LNCAP (cell line): ENCODE measurements around the gene VWA5B1.

ENCODE experiments used
- CTCF ChIP-seq: fragments of 450-650 bp; IDR thresholded peaks from 2 replicates; pipeline ENCODE4 v1.5.1; 2017; ENCODE audit warnings: mild to moderate bottlenecking

The VWA5B1 gene

GRCh38 chr1:20342294-20343148 is 51.8 kb downstream of the VWA5B1 start:
- no peak for TF ChIP-seq CTCF

GRCh38 chr1:20343149-20343937 is 52.7 kb downstream of the VWA5B1 start:
- no peak for TF ChIP-seq CTCF

- no peak for TF ChIP-seq CTCF
These were observed 53.2 kb downstream of the VWA5B1 start for GRCh38 chr1:20343938-20344302.

- no peak for TF ChIP-seq CTCF
These were observed 54.1 kb downstream of the VWA5B1 start for GRCh38 chr1:20344738-20345137.

- TF ChIP-seq CTCF = no peak
These were observed 54.7 kb downstream of the VWA5B1 start for GRCh38 chr1:20345419-20345818.

- no peak for TF ChIP-seq CTCF
These were observed 55.8 kb downstream of the VWA5B1 start for GRCh38 chr1:20346433-20346832.

- TF ChIP-seq CTCF = no peak
These were observed 57.0 kb downstream of the VWA5B1 start for GRCh38 chr1:20347699-20348098.
